GM19468 (cell line): ENCODE results near the gene PRDX2.

ENCODE experiments used
- ATAC-seq: cut with Tn5 transposase; IDR thresholded peaks from one replicate; pipeline ENCODE4 v1.9.1; 2021; ENCODE audit warnings: mild to moderate bottlenecking, moderate library complexity, moderate number of reproducible peaks; ENCODE audit not compliant: unreplicated experiment; ENCODE audit errors: extremely low read depth

The PRDX2 gene

DNA sequence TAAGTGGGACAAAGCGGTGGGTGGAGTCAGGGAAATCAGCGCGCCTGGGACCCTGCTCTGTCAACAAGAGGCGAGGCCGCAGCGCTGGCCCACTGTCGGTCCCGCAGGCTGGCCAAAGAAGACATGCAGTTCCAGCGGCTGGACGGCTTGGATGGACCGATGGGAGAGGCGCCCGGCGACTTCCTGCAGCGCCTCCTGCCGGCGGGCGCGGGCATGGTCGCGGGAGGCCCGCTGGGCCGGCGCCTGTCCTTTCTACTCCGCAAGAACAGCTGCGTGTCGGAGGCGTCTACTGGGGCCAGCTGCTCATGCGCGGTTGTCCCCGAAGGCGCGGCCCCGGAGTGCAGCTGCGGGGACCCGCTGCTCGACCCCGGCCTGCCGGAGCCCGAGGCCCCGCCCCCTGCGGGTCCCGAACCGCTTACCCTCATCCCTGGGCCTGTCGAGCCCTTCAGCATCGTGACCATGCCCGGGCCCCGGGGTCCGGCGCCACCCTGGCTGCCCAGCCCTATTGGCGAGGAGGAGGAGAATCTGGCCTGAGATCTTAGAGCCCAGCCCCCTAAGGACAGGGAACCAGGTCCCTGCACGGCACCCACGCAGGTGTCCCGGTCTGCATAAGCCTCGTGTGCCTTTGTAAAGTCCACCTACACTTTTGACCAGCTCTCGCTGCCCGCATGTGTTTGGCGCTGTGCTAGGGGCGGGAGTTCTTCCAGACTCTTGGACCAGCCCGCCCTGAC, 43.9 kb downstream of the PRDX2 start:
- no peak for ATAC-seq

DNA sequence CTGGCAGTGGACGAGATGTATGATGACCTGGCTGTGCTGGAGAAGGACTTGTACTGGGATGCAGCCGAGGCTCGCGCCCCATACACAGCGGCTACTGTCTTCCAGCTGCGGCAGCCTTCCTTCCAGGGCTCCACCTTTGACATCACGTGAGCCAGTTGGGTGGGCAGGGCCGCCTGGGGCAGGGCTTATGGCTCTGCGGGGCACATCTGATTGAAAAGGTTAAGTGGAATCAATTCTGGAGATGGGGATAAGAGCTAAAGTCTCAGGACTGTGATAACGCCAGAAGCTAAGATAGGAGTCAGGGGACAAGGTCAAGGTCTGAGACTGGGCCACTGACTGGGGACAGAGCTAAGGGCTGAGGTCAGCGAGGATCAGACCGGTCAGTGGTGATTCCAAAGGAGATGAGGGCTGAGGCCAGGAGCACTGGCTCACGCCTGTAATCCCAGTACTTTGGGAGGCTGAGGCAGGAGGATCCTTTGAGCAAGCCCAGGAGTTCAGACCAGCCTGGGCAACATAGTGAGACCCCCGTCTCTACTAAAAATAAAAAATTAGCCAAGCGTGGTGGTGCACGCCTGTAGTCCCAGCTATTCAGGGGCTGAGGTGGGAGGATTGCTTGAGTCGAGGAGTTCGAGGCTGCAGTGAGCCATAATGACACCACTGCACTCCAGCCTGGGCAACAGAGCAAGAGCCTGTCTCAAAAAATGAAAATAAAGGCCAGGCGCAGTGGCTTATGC, 45.3 kb downstream of the PRDX2 start:
- no peak for ATAC-seq

DNA sequence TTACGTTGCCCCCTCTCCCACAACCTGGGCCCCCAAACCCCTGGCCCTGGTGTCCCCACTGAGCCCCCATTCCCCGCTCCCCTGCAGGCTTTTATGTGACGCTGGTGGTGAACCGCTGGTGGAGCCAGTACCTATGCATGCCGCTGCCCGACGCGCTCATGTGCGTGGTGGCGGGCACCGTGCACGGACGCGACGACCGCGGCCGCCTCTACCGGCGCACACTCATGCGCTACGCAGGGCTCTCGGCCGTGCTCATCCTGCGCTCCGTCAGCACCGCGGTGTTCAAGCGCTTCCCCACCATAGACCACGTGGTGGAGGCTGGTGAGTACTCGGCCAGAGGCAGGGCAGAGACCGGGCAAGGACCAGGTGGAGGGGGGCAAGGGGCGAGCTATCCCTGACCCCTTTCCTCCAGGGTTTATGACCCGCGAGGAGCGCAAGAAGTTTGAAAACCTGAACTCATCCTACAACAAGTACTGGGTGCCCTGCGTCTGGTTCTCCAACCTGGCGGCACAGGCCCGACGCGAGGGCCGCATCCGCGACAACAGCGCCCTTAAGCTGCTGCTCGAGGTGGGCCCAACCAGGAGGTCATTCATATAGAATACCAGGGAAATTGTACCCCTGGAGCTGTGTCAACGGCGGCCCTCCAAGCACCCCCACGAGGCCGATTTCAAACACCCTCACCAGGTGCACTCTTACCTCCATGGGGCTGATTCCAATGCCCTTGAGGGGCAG, 47.0 kb downstream of the PRDX2 start:
- ATAC-seq = no peak

DNA sequence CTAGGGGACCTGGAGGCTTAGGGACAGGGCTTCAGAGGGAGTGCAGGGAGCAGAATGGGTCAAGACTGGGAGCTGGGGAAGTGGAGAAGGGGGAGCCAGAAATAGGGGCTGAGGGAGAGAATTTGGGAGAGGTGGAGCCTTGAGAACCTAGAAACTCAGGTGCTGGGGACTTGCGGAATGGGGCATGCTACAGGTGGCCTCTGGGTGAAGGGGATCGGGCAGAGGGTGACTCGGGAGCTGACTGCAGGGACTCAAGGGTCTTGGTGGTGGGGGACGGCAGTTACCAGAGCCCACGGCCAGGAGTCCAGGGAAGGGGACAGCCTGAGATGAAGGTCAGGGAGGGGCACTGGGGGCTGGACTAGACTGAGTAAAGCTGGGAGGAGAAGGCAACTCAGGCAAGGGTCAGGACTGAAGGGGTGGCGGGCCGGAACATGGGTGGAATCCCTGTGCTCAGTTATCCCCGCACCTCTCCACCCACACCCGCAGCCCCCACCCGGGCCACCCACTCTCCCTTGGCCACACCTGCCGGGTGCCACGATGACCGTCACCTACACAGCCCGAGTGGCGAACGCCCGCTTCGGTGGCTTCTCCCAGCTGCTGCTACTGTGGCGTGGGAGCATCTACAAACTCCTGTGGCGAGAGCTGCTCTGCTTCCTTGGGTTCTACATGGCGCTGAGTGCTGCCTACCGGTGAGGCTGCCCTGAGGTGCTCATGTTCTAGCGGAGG, 49.4 kb downstream of the PRDX2 start:
- ATAC-seq = no peak

DNA sequence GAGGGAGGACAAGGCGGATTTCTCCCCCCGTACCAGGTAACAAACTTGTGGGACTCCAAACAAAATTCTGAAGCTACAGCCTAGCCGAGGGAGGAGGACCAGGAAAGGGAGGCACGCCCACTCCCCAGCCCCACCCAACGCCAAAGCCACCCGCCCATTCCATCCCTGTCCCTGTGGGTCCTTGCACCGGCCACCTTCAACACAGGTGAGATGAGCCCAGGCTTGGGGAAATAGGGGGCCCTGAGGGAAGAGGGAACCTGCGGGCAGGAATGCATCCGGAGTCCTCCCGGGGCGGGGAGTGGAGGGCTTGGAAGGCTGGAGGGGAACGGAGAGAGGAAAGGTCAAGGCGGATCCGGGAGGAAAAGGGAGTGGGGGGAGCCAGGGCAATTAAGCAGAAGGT, 50.0 kb downstream of the PRDX2 start, which contains the start of gene BEST2:
TSS of gene BEST2 (plus strand) at position 157 of the 400 bp plus-strand sequence. CDS start 802 bp downstream, outside the sequence.
- no peak for ATAC-seq

DNA sequence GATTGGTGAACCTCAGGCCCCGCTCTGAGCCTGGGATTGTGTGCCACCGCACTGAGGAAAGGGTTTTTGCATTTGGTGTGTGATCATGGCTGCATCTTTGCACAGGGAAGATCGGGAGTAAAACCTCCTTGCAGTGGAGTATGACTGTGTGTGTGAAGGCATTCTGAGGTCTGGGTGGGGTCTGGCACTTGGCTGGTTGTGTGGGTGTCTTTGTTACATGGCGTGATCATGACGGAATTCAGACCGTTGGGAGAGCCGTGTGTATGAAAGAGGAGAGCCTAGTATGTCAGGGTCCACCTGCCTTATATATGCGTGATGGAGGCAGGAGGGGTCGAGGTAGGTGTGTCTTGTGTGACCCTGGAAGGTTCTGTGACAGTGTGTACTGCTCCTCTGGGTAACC, 50.7 kb downstream of the PRDX2 start:
- ATAC-seq = no peak

DNA sequence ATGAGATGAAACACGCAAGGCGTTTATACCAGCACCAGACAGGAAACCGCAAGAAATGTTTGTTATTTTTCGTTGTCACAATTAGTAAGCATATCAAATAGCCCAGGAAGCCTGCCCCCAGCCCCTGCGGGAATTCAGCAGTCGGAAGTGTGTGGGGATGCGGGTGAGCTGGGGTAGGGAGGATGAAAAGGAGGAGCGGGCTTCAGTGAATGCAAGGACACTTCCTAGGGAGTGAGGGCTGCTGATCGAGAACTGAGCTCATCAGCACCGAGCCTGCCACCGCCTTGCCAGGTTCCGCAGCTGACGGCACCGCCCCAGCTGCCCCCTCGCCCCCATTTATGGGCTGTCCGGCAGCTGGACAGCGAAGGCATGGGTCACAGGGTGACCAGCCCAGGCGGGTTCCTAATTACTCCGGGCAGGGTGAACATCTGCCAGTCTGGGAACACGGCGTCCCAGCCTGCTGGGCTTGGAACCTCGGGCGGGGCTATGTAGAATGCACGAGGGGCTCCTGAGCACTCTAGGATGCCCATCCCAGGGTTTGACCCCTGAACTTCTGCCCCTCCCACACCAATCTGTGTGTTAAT, 51.6 kb downstream of the PRDX2 start:
- no peak for ATAC-seq

DNA sequence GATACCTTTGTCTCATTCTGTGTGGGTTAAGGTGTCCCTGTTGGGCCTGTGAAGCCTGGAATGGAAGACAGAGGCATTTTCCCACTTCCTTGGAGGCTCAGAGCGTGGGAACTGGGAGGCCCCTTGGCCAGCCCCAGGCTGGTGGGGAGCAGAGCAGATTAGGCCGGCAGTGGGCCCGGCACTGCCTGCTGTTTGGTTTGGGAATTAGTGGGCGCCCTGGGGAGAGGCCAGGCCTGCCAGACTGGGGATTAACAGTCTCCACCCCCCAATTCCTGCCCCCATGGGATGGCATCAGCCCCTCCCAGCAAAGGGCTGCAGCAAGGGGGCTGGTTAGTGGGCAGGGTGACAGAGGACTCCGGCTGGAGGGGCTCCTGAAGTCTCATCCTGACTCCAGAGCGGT, 53.1 kb downstream of the PRDX2 start:
- ATAC-seq = no peak
